ENCODE results near the gene BDP1. TPM values are rescaled to one million over a fixed set of nuclear protein-coding genes. Genes with fewer than 3 reads are reported as not detected.
"Not testable (repeated sequence)": the region's sequence is repeated elsewhere in the genome, so short reads cannot be mapped to it uniquely, and the experiment has no call there.

Gene BDP1
- total and polyA plus RNA-seq, 7 experiments from 2014 or later = 8.9 to 48.7 (median 35.5) TPM

GRCh38 chr5:71426686-71427474, 28.6 kb upstream of the BDP1 start:
- H3K4me3 Mint-ChIP-seq, CTCF ChIA-PET, H3K36me3 Mint-ChIP-seq: not testable (repeated sequence)

GRCh38 chr5:71432410-71432809, 23.0 kb upstream of the BDP1 start:
- ATAC-seq; H3K4me1 ChIP-seq (ENCODE audit: control insufficient read depth in 2 of 2, insufficient read depth in 2 of 2, low read length in 2 of 2); H3K27ac Mint-ChIP-seq; CTCF ChIA-PET; H3K27ac ChIP-seq (ENCODE audit: low read depth, low read length); H3K9me3 ChIP-seq (ENCODE audit: control insufficient read depth in 2 of 3, low read length in 3 of 3); H3K4me3 Mint-ChIP-seq; H3K36me3 ChIP-seq (ENCODE audit: control insufficient read depth in 2 of 3, insufficient read depth in 3 of 3, low read length in 3 of 3); H3K4me3 ChIP-seq (ENCODE audit: low read length); POLR2A ChIA-PET; DNase-seq; H3K4me1 Mint-ChIP-seq; H3K9me3 Mint-ChIP-seq; H3K27me3 ChIP-seq (ENCODE audit: control insufficient read depth in 2 of 2, insufficient read depth in 2 of 2, low read length in 2 of 2); H3K36me3 Mint-ChIP-seq; intact Hi-C loops (cut with micrococcal nuclease): not testable (repeated sequence)
- H3K27me3 Mint-ChIP-seq = peaks cover 20 to 32% (median 28%) of the 10 kb centered on the region in 5 donors

More at GRCh38 chr5:71426686-71427474, 28.6 kb upstream of the BDP1 start:
- H3K27me3 Mint-ChIP-seq = peaks cover 7 to 14% (median 13%) of the 10 kb centered on the region in 5 donors
- H3K27ac ChIP-seq (ENCODE audit: low read depth, low read length); H3K9me3 ChIP-seq (ENCODE audit: control insufficient read depth in 2 of 3, low read length in 3 of 3); DNase-seq; H3K4me1 Mint-ChIP-seq; H3K36me3 ChIP-seq (ENCODE audit: control insufficient read depth in 2 of 3, insufficient read depth in 3 of 3, low read length in 3 of 3); H3K4me3 ChIP-seq (ENCODE audit: low read length); H3K27ac Mint-ChIP-seq; POLR2A ChIA-PET; intact Hi-C loops (cut with micrococcal nuclease); H3K27me3 ChIP-seq (ENCODE audit: control insufficient read depth in 2 of 2, insufficient read depth in 2 of 2, low read length in 2 of 2); ATAC-seq; H3K4me1 ChIP-seq (ENCODE audit: control insufficient read depth in 2 of 2, insufficient read depth in 2 of 2, low read length in 2 of 2); H3K9me3 Mint-ChIP-seq: not testable (repeated sequence)

- POLR2A ChIA-PET, H3K27ac Mint-ChIP-seq: not testable (repeated sequence)
Observed at GRCh38 chr5:71434825-71435224, 20.6 kb upstream of the BDP1 start.

GRCh38 chr5:71441564-71441963, 13.9 kb upstream of the BDP1 start:
- H3K27ac ChIP-seq (ENCODE audit: low read depth, low read length); DNase-seq; H3K4me1 ChIP-seq (ENCODE audit: control insufficient read depth in 2 of 2, insufficient read depth in 2 of 2, low read length in 2 of 2); H3K27ac Mint-ChIP-seq; ATAC-seq; H3K27me3 ChIP-seq (ENCODE audit: control insufficient read depth in 2 of 2, insufficient read depth in 2 of 2, low read length in 2 of 2); CTCF ChIA-PET; H3K9me3 ChIP-seq (ENCODE audit: control insufficient read depth in 2 of 3, low read length in 3 of 3); H3K9me3 Mint-ChIP-seq; H3K36me3 Mint-ChIP-seq; POLR2A ChIA-PET; H3K4me3 Mint-ChIP-seq; H3K36me3 ChIP-seq (ENCODE audit: control insufficient read depth in 2 of 3, insufficient read depth in 3 of 3, low read length in 3 of 3); H3K4me3 ChIP-seq (ENCODE audit: low read length); intact Hi-C loops (cut with micrococcal nuclease): not testable (repeated sequence)
- Mint-ChIP-seq H3K27me3 (peaks cover 14 to 41% (median 28%) of the 10 kb centered on the region in 5 donors), H3K4me1 (peaks cover 0 to 12% (median 5%) of the 10 kb centered on the region in 7 donors)

More at GRCh38 chr5:71434825-71435224, 20.6 kb upstream of the BDP1 start:
- H3K9me3 Mint-ChIP-seq; H3K4me3 ChIP-seq (ENCODE audit: low read length); H3K4me1 Mint-ChIP-seq; H3K9me3 ChIP-seq (ENCODE audit: control insufficient read depth in 2 of 3, low read length in 3 of 3); H3K27ac ChIP-seq (ENCODE audit: low read depth, low read length); ATAC-seq; DNase-seq; H3K36me3 ChIP-seq (ENCODE audit: control insufficient read depth in 2 of 3, insufficient read depth in 3 of 3, low read length in 3 of 3); H3K4me1 ChIP-seq (ENCODE audit: control insufficient read depth in 2 of 2, insufficient read depth in 2 of 2, low read length in 2 of 2); H3K36me3 Mint-ChIP-seq; H3K27me3 ChIP-seq (ENCODE audit: control insufficient read depth in 2 of 2, insufficient read depth in 2 of 2, low read length in 2 of 2); H3K4me3 Mint-ChIP-seq; CTCF ChIA-PET; intact Hi-C loops (cut with micrococcal nuclease): not testable (repeated sequence)
- H3K27me3 Mint-ChIP-seq = peaks cover 16 to 30% (median 28%) of the 10 kb centered on the region in 5 donors

- H3K4me1 ChIP-seq (ENCODE audit: control insufficient read depth in 2 of 2, insufficient read depth in 2 of 2, low read length in 2 of 2); CTCF ChIA-PET; H3K4me3 ChIP-seq (ENCODE audit: low read length); H3K27me3 ChIP-seq (ENCODE audit: control insufficient read depth in 2 of 2, insufficient read depth in 2 of 2, low read length in 2 of 2); H3K27ac ChIP-seq (ENCODE audit: low read depth, low read length); H3K36me3 Mint-ChIP-seq; ATAC-seq; H3K36me3 ChIP-seq (ENCODE audit: control insufficient read depth in 2 of 3, insufficient read depth in 3 of 3, low read length in 3 of 3); H3K9me3 Mint-ChIP-seq; H3K4me3 Mint-ChIP-seq; H3K27ac Mint-ChIP-seq; POLR2A ChIA-PET; DNase-seq; H3K9me3 ChIP-seq (ENCODE audit: control insufficient read depth in 2 of 3, low read length in 3 of 3); intact Hi-C loops (cut with micrococcal nuclease): not testable (repeated sequence)
- peaks cover 11 to 46% (median 26%) of the 10 kb centered on the region in 5 donors for H3K27me3 Mint-ChIP-seq
- H3K4me1 Mint-ChIP-seq = peaks cover 0 to 16% (median 8%) of the 10 kb centered on the region in 7 donors
Observed at GRCh38 chr5:71443891-71444290, 11.6 kb upstream of the BDP1 start.

GRCh38 chr5:71445015-71445414, 10.4 kb upstream of the BDP1 start:
- CTCF ChIA-PET; POLR2A ChIA-PET; H3K4me3 ChIP-seq (ENCODE audit: low read length); H3K27ac ChIP-seq (ENCODE audit: low read depth, low read length); DNase-seq; H3K27ac Mint-ChIP-seq; ATAC-seq; H3K9me3 Mint-ChIP-seq; H3K27me3 ChIP-seq (ENCODE audit: control insufficient read depth in 2 of 2, insufficient read depth in 2 of 2, low read length in 2 of 2); H3K9me3 ChIP-seq (ENCODE audit: control insufficient read depth in 2 of 3, low read length in 3 of 3); intact Hi-C loops (cut with micrococcal nuclease); H3K4me1 ChIP-seq (ENCODE audit: control insufficient read depth in 2 of 2, insufficient read depth in 2 of 2, low read length in 2 of 2); H3K36me3 ChIP-seq (ENCODE audit: control insufficient read depth in 2 of 3, insufficient read depth in 3 of 3, low read length in 3 of 3); H3K36me3 Mint-ChIP-seq: not testable (repeated sequence)
- peaks cover 0 to 16% (median 8%) of the 10 kb centered on the region in 7 donors for H3K4me1 Mint-ChIP-seq
- peaks cover 12 to 49% (median 26%) of the 10 kb centered on the region in 5 donors for H3K27me3 Mint-ChIP-seq
- peak overlapping the region in 2 of 10 donors; percentile 40 to 64 for H3K4me3 Mint-ChIP-seq

GRCh38 chr5:71445523-71446152, 9.8 kb upstream of the BDP1 start:
- H3K36me3 Mint-ChIP-seq; H3K9me3 Mint-ChIP-seq; H3K36me3 ChIP-seq (ENCODE audit: control insufficient read depth in 2 of 3, insufficient read depth in 3 of 3, low read length in 3 of 3); POLR2A ChIA-PET; DNase-seq; H3K27ac Mint-ChIP-seq; H3K27me3 ChIP-seq (ENCODE audit: control insufficient read depth in 2 of 2, insufficient read depth in 2 of 2, low read length in 2 of 2); intact Hi-C loops (cut with micrococcal nuclease); H3K4me3 ChIP-seq (ENCODE audit: low read length); CTCF ChIA-PET; H3K27ac ChIP-seq (ENCODE audit: low read depth, low read length); H3K4me1 ChIP-seq (ENCODE audit: control insufficient read depth in 2 of 2, insufficient read depth in 2 of 2, low read length in 2 of 2); H3K9me3 ChIP-seq (ENCODE audit: control insufficient read depth in 2 of 3, low read length in 3 of 3): not testable (repeated sequence)
- Mint-ChIP-seq H3K4me1 (peaks cover 0 to 16% (median 8%) of the 10 kb centered on the region in 7 donors), H3K27me3 (peaks cover 18 to 46% (median 29%) of the 10 kb centered on the region in 5 donors), H3K4me3 (peak overlapping the region in 6 of 10 donors; percentile 33 to 68 (median 58))
- peak; percentile 21 for ATAC-seq

Data from naive thymus-derived CD4-positive, alpha-beta T cell (primary cell).